Neural progenitor cell (in vitro differentiated cells): ENCODE data around the gene CSTF3. TPM values are rescaled to one million over a fixed set of nuclear protein-coding genes. Genes with fewer than 3 reads are reported as not detected.

Experiments
- DNase-seq: peaks from one replicate; pipeline ENCODE4 v3.0.0-alpha.2; 2016; ENCODE audit warnings: low spot score
- H2AFZ ChIP-seq: fragments of 200-600 bp; sonication (generic); replicated peaks from 2 replicates; pipeline ENCODE4 v1.6.1; 2016; ENCODE audit warnings: antibody characterized with exemption
- H3F3A ChIP-seq: fragments of 200-600 bp; sonication (generic); 2 replicates; pipeline ENCODE4 v1.6.1; 2016; ENCODE audit warnings: antibody characterized with exemption, low read depth
- H3K27ac ChIP-seq: fragments of 200-600 bp; sonication (generic); 2 replicates; pipeline ENCODE4 v1.5.1; 2016; ENCODE audit warnings: mild to moderate bottlenecking
- H3K27me3 ChIP-seq: fragments of 200-600 bp; sonication (generic); 2 replicates; pipeline ENCODE4 v1.6.1; 2016; ENCODE audit warnings: mild to moderate bottlenecking, moderate library complexity
- H3K36me3 ChIP-seq: fragments of 200-600 bp; sonication (generic); 2 replicates; pipeline ENCODE4 v1.5.1; 2016
- H3K4me1 ChIP-seq: fragments of 200-600 bp; sonication (generic); 2 replicates; pipeline ENCODE4 v1.6.1; 2016; ENCODE audit warnings: mixed run types
- H3K4me2 ChIP-seq: fragments of 200-600 bp; sonication (generic); 2 replicates; pipeline ENCODE4 v1.6.1; 2016
- H3K4me3 ChIP-seq: fragments of 200-600 bp; sonication (generic); 2 replicates; pipeline ENCODE4 v1.5.1; 2016
- H3K79me2 ChIP-seq: fragments of 200-600 bp; sonication (generic); 2 replicates; pipeline ENCODE4 v1.6.1; 2016; ENCODE audit warnings: low read depth
- H3K9ac ChIP-seq: fragments of 200-600 bp; sonication (generic); 2 replicates; pipeline ENCODE4 v1.6.1; 2016
- H3K9me3 ChIP-seq: fragments of 200-600 bp; sonication (generic); 2 replicates; pipeline ENCODE4 v1.5.1; 2016; ENCODE audit warnings: low read depth
- H4K20me1 ChIP-seq: fragments of 200-600 bp; sonication (generic); 2 replicates; pipeline ENCODE4 v1.6.1; 2016; ENCODE audit warnings: low read depth
- H3K27ac Mint-ChIP-seq: 3 replicates; pipeline ENCODE4 v1.8.0; 2021; ENCODE audit warnings: mixed read lengths
- H3K27me3 Mint-ChIP-seq: 2 replicates; pipeline ENCODE4 v1.8.0; 2022; ENCODE audit warnings: low read depth, mild to moderate bottlenecking, inconsistent platforms, moderate library complexity, mixed read lengths; ENCODE audit not compliant: insufficient read depth
- H3K36me3 Mint-ChIP-seq: 3 replicates; pipeline ENCODE4 v1.8.0; 2021; ENCODE audit warnings: mixed read lengths
- H3K4me1 Mint-ChIP-seq: 3 replicates; pipeline ENCODE4 v1.8.0; 2021; ENCODE audit warnings: mixed read lengths
- H3K4me3 Mint-ChIP-seq: 3 replicates; pipeline ENCODE4 v1.8.0; 2021; ENCODE audit warnings: mild to moderate bottlenecking, moderate library complexity, mixed read lengths
- H3K9me3 Mint-ChIP-seq: 3 replicates; pipeline ENCODE4 v1.8.0; 2020; ENCODE audit warnings: mixed read lengths
- EZH2 ChIP-seq: fragments of 200-600 bp; sonication (generic); IDR thresholded peaks from 2 replicates; pipeline ENCODE4 v1.6.1; 2017; ENCODE audit warnings: antibody characterized with exemption, mild to moderate bottlenecking, moderate library complexity
- EZH2phosphoT487 ChIP-seq: fragments of 200-600 bp; sonication (generic); IDR thresholded peaks from 2 replicates; pipeline ENCODE4 v1.6.1; 2017; ENCODE audit warnings: antibody characterized with exemption
- small RNA-seq: library from RNA; depleted of rRNA; stranded (forward); fragments of <200 nt; gene quantifications from one replicate; pipeline ENCODE3, GENCODE V24; 2015
- total RNA-seq: library from RNA; depleted of rRNA; stranded (reverse); fragments of >200 nt; gene quantifications from 2 replicates; pipeline ENCODE4 v1.2.3, GENCODE V29; 2015; ENCODE audit warnings: low replicate concordance
- TF ChIP-seq, protein P1 (sequence below): fragments of 200-600 bp; sonication (generic); IDR thresholded peaks from 2 replicates; pipeline ENCODE4 v1.5.1; 2017; ENCODE audit warnings: antibody characterized with exemption, mild to moderate bottlenecking

The CSTF3 gene
- total RNA-seq, 1 donor from 2014 or later, result 76.6 TPM

DNA sequence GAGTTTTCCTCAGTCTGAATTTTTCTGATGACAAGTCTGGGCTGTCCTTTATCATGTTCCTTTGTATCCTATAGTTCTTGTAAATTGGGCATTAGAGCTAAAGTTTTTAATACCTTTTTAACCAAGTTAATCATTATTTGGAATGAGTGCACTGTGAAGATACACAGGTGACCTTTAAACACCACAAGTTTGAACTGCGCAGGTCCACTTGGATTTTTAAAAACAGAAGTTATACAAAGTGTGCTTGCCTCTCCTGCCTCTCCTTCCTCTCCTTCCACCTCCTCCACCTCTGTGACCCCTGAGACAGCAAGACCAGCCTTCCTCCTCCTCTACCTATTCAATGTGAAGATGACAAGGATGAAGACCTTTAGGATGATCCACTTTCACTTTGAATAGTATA is 126.3 kb downstream of the CSTF3 start:
- H3K9me3 ChIP-seq, result no peaks in the 10 kb centered on the region
- peaks cover 4% of the 10 kb centered on the region for H3K27me3 Mint-ChIP-seq
- no peak overlapping the region for H3K9ac ChIP-seq
- H3K27ac ChIP-seq, result no peak overlapping the region
- H3K4me3 Mint-ChIP-seq, result no peak overlapping the region
- H3K36me3 ChIP-seq, result no peaks in the 10 kb centered on the region
- TF ChIP-seq, protein P1, sequence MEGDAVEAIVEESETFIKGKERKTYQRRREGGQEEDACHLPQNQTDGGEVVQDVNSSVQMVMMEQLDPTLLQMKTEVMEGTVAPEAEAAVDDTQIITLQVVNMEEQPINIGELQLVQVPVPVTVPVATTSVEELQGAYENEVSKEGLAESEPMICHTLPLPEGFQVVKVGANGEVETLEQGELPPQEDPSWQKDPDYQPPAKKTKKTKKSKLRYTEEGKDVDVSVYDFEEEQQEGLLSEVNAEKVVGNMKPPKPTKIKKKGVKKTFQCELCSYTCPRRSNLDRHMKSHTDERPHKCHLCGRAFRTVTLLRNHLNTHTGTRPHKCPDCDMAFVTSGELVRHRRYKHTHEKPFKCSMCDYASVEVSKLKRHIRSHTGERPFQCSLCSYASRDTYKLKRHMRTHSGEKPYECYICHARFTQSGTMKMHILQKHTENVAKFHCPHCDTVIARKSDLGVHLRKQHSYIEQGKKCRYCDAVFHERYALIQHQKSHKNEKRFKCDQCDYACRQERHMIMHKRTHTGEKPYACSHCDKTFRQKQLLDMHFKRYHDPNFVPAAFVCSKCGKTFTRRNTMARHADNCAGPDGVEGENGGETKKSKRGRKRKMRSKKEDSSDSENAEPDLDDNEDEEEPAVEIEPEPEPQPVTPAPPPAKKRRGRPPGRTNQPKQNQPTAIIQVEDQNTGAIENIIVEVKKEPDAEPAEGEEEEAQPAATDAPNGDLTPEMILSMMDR, result no peak
- no peak for TF ChIP-seq EZH2
- TF ChIP-seq EZH2phosphoT487, result no peak
- H3K9me3 Mint-ChIP-seq, result no peaks in the 10 kb centered on the region
- peaks cover 10% of the 10 kb centered on the region for H3F3A ChIP-seq
- H3K4me1 ChIP-seq, result peaks cover under 1% of the 10 kb centered on the region
- H3K4me2 ChIP-seq, result no peak overlapping the region
- H3K79me2 ChIP-seq, result no peaks in the 10 kb centered on the region
- no peak for DNase-seq
- H2AFZ ChIP-seq, result no peak overlapping the region
- H3K4me1 Mint-ChIP-seq, result no peaks in the 10 kb centered on the region
- H4K20me1 ChIP-seq, result no peaks in the 10 kb centered on the region
- no peaks in the 10 kb centered on the region for H3K27me3 ChIP-seq
- H3K27ac Mint-ChIP-seq, result no peak overlapping the region
- no peak overlapping the region for H3K4me3 ChIP-seq
- H3K36me3 Mint-ChIP-seq, result peaks cover 4% of the 10 kb centered on the region

Small RNA genes within 50 kb of the gene (small RNA-seq; reads per million reads assigned to genes)
- not detected for gene RF00019

Other genes with a start within 250 kb of the CSTF3 start
- gene DEPDC7, start 145.6 kb downstream of the CSTF3 start, total RNA-seq, result 0.39 and 0.74 TPM in 2 replicates
- gene TCP11L1, start 121.9 kb downstream of the CSTF3 start, total RNA-seq, result 20.0 and 24.3 TPM in 2 replicates
- gene HIPK3, start 95.9 kb upstream of the CSTF3 start, total RNA-seq, result 27.4 and 33.1 TPM in 2 replicates
- 1.3 and 1.8 TPM in 2 replicates for gene KIAA1549L, start 214.6 kb upstream of the CSTF3 start, total RNA-seq